ENCODE data around the gene BAIAP3. TPM values are rescaled to one million over a fixed set of nuclear protein-coding genes. Genes with fewer than 3 reads are reported as not detected.

Gene BAIAP3
- total RNA-seq, 1 donor from 2014 or later, result 4.2 TPM

GRCh38 chr16:1323296-1324239, 9.9 kb upstream of the BAIAP3 start:
- H3K9me3 ChIP-seq, result no peaks in the 10 kb centered on the region
- H3K4me1 ChIP-seq, result no peaks in the 10 kb centered on the region
- TF ChIP-seq CTCF (IDR thresholded peaks at IDR 0.05), result no peak
- no peak for TF ChIP-seq POLR2AphosphoS5 (IDR thresholded peaks at IDR 0.05; ENCODE audit: insufficient read depth in 1 of 2, low read depth in 1 of 2)
- TF ChIP-seq POLR2A (IDR thresholded peaks at IDR 0.05), result no peak
- intact Hi-C loops (cut with DNase I), result no loop called here
- no peak overlapping the region for H3K4me3 ChIP-seq
- peaks cover 0 to 70% of the 10 kb centered on the region in 2 donors for H3K36me3 ChIP-seq
- no peak for DNase-seq (ENCODE audit: extremely low spot score in 2 of 2)
- no peak overlapping the region for H3K27ac ChIP-seq
- H3K27me3 ChIP-seq, result no peaks in the 10 kb centered on the region

GRCh38 chr16:1324286-1324826, 9.1 kb upstream of the BAIAP3 start:
- intact Hi-C loops (cut with DNase I), result no loop called here
- H3K27ac ChIP-seq, result no peak overlapping the region
- H3K36me3 ChIP-seq, result peaks cover 0 to 62% of the 10 kb centered on the region in 2 donors

GRCh38 chr16:1325261-1325660, 8.2 kb upstream of the BAIAP3 start:
- no peak for DNase-seq (ENCODE audit: extremely low spot score in 2 of 2)
- Histone ChIP-seq H3K27me3 (no peaks in the 10 kb centered on the region), H3K27ac (no peak overlapping the region), H3K4me3 (no peak overlapping the region), H3K4me1 (no peaks in the 10 kb centered on the region), H3K36me3 (peaks cover 0 to 53% of the 10 kb centered on the region in 2 donors), H3K9me3 (no peaks in the 10 kb centered on the region)
- intact Hi-C loops (cut with DNase I), result no loop called here
- no peak for TF ChIP-seq POLR2A (IDR thresholded peaks at IDR 0.05)
- no peak for TF ChIP-seq CTCF (IDR thresholded peaks at IDR 0.05)
- no peak for TF ChIP-seq POLR2AphosphoS5 (IDR thresholded peaks at IDR 0.05; ENCODE audit: insufficient read depth in 1 of 2, low read depth in 1 of 2)

More at GRCh38 chr16:1324286-1324826, 9.1 kb upstream of the BAIAP3 start:
- H3K27me3 ChIP-seq, result no peaks in the 10 kb centered on the region
- no peaks in the 10 kb centered on the region for H3K9me3 ChIP-seq
- no peak overlapping the region for H3K4me3 ChIP-seq
- no peaks in the 10 kb centered on the region for H3K4me1 ChIP-seq
- DNase-seq (ENCODE audit: extremely low spot score in 2 of 2), result no peak
- no peak for TF ChIP-seq POLR2A (IDR thresholded peaks at IDR 0.05)
- no peak for TF ChIP-seq POLR2AphosphoS5 (IDR thresholded peaks at IDR 0.05; ENCODE audit: insufficient read depth in 1 of 2, low read depth in 1 of 2)
- no peak for TF ChIP-seq CTCF (IDR thresholded peaks at IDR 0.05)

- H3K4me1 ChIP-seq, result no peaks in the 10 kb centered on the region
- no peak overlapping the region for H3K27ac ChIP-seq
- no peaks in the 10 kb centered on the region for H3K9me3 ChIP-seq
- H3K27me3 ChIP-seq, result no peaks in the 10 kb centered on the region
- intact Hi-C loops (cut with DNase I), result no loop called here
- H3K36me3 ChIP-seq, result peaks cover 0 to 47% of the 10 kb centered on the region in 2 donors
- DNase-seq (ENCODE audit: extremely low spot score in 2 of 2), result no peak
- no peak for TF ChIP-seq POLR2A (IDR thresholded peaks at IDR 0.05)
- no peak for TF ChIP-seq POLR2AphosphoS5 (IDR thresholded peaks at IDR 0.05; ENCODE audit: insufficient read depth in 1 of 2, low read depth in 1 of 2)
- TF ChIP-seq CTCF (IDR thresholded peaks at IDR 0.05), result no peak
- H3K4me3 ChIP-seq, result no peak overlapping the region
Measured at GRCh38 chr16:1325673-1326371, 7.6 kb upstream of the BAIAP3 start.
